Ascending aorta (tissue), 2 donors: ENCODE measurements around the gene GJA1. TPM values are rescaled to one million over a fixed set of nuclear protein-coding genes. Genes with fewer than 3 reads are reported as not detected.

Experiments used
- DNase-seq, 2 donors: peaks; one replicate each; pipeline ENCODE4 v3.0.0-alpha.2; 2019; ENCODE audit warnings: low spot score in 2 of 2
- H3K27ac ChIP-seq, 2 donors: fragments of 200-600 bp; sonication (generic); one replicate each; pipeline ENCODE4 v1.5.1; 2016 to 2017; ENCODE audit warnings: mild to moderate bottlenecking in 1 of 2
- H3K27me3 ChIP-seq: fragments of 200-600 bp; sonication (generic); one replicate; pipeline ENCODE4 v1.5.1; 2017
- H3K36me3 ChIP-seq, 2 donors: fragments of 200-600 bp; sonication (generic); one replicate each; pipeline ENCODE4 v1.5.1; 2016
- H3K4me1 ChIP-seq, 2 donors: fragments of 200-600 bp; sonication (generic); one replicate each; pipeline ENCODE4 v1.5.1; 2016 to 2017; ENCODE audit warnings: mild to moderate bottlenecking in 1 of 2
- H3K4me3 ChIP-seq, 2 donors: fragments of 200-600 bp; sonication (generic); one replicate each; pipeline ENCODE4 v1.5.1; 2016 to 2017; ENCODE audit warnings: mild to moderate bottlenecking in 1 of 2
- H3K9me3 ChIP-seq, 2 donors: fragments of 200-600 bp; sonication (generic); one replicate each; pipeline ENCODE4 v1.5.1; 2016
- CTCF ChIP-seq, 3 experiments: fragments of 200-600 bp in 2 of 3; fragments of 450-650 bp in 1 of 3; sonication (generic) in 2 of 3; IDR thresholded peaks; one replicate each; pipeline ENCODE4 v1.5.1; 2016 to 2019; ENCODE audit warnings: antibody characterized with exemption in 3 of 3, mild to moderate bottlenecking in 1 of 3, moderate library complexity in 1 of 3
- intact Hi-C: fragments of 100-400 bp; cut with DNase I; formaldehyde crosslinking; loops from one replicate; pipeline ENCODE4 v1.15.1; 2023
- total RNA-seq: library from RNA; depleted of rRNA; stranded (reverse); fragments of >200 nt; gene quantifications from one replicate; pipeline ENCODE4 v1.1.0, GENCODE V29; 2016

The GJA1 gene
- total RNA-seq, 1 donor from 2014 or later = 85.0 TPM

GRCh38 chr6:121398127-121398526, 37.3 kb upstream of the GJA1 start:
- Histone ChIP-seq H3K4me1 (no peaks in the 10 kb centered on the region), H3K4me3 (no peak overlapping the region), H3K9me3 (no peaks in the 10 kb centered on the region), H3K36me3 (no peaks in the 10 kb centered on the region), H3K27me3 (no peaks in the 10 kb centered on the region), H3K27ac (no peak overlapping the region)
- TF ChIP-seq CTCF (IDR thresholded peaks at IDR 0.05) = no peak
- intact Hi-C loops = no loop called here
- no peak for DNase-seq

GRCh38 chr6:121399966-121400365, 35.5 kb upstream of the GJA1 start:
- intact Hi-C loops = no loop called here
- DNase-seq = no peak
- Histone ChIP-seq H3K4me1 (no peaks in the 10 kb centered on the region), H3K9me3 (no peaks in the 10 kb centered on the region), H3K27ac (no peak overlapping the region), H3K27me3 (no peaks in the 10 kb centered on the region), H3K4me3 (no peak overlapping the region), H3K36me3 (no peaks in the 10 kb centered on the region)
- TF ChIP-seq CTCF (IDR thresholded peaks at IDR 0.05) = no peak

DNA sequence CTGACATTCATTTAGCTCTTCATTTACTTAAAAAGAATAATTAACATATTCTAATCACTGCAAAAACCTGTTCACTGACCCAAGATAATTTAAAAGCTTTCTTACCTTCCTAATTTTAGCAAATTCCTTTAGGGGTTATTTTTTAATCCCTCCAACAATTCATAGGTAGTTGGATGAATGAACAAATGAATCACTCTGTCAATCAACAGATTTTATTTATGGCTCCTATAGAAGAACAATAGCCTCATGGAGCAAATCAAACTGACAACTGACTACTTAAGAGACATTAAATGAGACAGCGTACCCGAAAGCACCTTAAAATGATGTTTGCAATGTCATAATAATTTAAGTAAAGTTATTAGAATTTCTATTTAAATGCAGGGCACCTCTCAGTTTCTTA, 31.5 kb upstream of the GJA1 start:
- no peaks in the 10 kb centered on the region for H3K36me3 ChIP-seq
- no peaks in the 10 kb centered on the region for H3K9me3 ChIP-seq
- intact Hi-C loops = no loop called here

DNA sequence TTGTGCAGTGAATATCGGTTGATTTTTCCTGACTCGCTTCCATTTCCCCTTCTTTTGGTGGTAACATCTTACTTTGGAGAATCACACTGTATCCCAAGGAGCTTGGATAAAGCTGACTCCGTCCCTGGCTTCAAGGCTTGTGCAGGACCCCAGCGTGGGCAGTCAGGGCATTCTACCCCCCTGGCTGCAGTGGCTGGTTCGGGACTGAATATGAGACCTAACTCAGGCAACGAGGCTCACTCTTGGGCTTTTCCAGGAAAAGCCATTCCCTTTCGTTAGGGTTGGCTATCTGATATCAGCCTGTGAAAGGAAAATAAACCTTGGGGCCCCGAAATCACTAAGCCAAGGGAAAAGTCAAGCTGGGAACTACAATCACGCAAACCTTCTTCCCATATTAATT, 30.1 kb upstream of the GJA1 start:
- H3K4me3 ChIP-seq = no peak overlapping the region
- no peaks in the 10 kb centered on the region for H3K27me3 ChIP-seq
- H3K27ac ChIP-seq = no peak overlapping the region
- no peaks in the 10 kb centered on the region for H3K36me3 ChIP-seq
- DNase-seq = no peak
- intact Hi-C loops = no loop called here
- H3K4me1 ChIP-seq = no peaks in the 10 kb centered on the region
- TF ChIP-seq CTCF (IDR thresholded peaks at IDR 0.05) = no peak
- no peaks in the 10 kb centered on the region for H3K9me3 ChIP-seq

More for the DNA sequence above, 31.5 kb upstream of the GJA1 start:
- no peak for DNase-seq
- Histone ChIP-seq H3K4me3 (no peak overlapping the region), H3K27ac (no peak overlapping the region), H3K27me3 (no peaks in the 10 kb centered on the region), H3K4me1 (no peaks in the 10 kb centered on the region)
- TF ChIP-seq CTCF (IDR thresholded peaks at IDR 0.05) = no peak

DNA sequence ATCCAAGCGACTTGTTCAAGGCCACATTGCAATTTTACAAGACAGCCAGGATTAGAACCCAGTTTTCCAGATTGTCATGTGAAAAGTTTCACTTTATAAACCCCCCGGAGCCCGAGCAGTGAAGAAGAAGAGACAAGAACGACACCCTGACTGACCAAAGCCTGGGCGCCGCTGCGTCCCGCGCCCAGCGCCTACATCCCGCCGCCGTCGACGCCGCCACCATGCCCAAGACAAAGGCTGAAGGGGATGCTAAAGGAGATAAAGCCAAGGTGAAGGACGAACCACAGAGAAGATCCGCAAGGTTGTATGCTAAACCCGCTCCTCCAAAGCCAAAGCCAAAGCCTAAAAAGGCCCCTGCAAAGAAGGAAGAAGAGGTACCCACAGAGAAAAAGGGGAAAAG, 27.1 kb upstream of the GJA1 start:
- intact Hi-C loops = no loop called here

More for the DNA sequence above, 27.1 kb upstream of the GJA1 start:
- no peak for DNase-seq
- no peak for TF ChIP-seq CTCF (IDR thresholded peaks at IDR 0.05)
- Histone ChIP-seq H3K27ac (no peak overlapping the region), H3K4me3 (no peak overlapping the region), H3K9me3 (no peaks in the 10 kb centered on the region), H3K36me3 (no peaks in the 10 kb centered on the region), H3K4me1 (no peaks in the 10 kb centered on the region), H3K27me3 (no peaks in the 10 kb centered on the region)
